C4-2B (cell line): ENCODE data around the gene THEMIS.

Experiments
- H3K27ac ChIP-seq: fragments of 450-650 bp; 2 replicates; pipeline ENCODE4 v1.5.1; 2017
- ZFX ChIP-seq: fragments of 450-650 bp; IDR thresholded peaks from 2 replicates; pipeline ENCODE4 v1.6.1; 2017
- TF ChIP-seq, protein P1 (sequence below): fragments of 450-650 bp; conservative IDR thresholded peaks from 2 replicates; pipeline ENCODE4 v1.5.1; 2017; ENCODE audit warnings: mild to moderate bottlenecking

THEMIS gene, protein sequence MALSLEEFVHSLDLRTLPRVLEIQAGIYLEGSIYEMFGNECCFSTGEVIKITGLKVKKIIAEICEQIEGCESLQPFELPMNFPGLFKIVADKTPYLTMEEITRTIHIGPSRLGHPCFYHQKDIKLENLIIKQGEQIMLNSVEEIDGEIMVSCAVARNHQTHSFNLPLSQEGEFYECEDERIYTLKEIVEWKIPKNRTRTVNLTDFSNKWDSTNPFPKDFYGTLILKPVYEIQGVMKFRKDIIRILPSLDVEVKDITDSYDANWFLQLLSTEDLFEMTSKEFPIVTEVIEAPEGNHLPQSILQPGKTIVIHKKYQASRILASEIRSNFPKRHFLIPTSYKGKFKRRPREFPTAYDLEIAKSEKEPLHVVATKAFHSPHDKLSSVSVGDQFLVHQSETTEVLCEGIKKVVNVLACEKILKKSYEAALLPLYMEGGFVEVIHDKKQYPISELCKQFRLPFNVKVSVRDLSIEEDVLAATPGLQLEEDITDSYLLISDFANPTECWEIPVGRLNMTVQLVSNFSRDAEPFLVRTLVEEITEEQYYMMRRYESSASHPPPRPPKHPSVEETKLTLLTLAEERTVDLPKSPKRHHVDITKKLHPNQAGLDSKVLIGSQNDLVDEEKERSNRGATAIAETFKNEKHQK

DNA sequence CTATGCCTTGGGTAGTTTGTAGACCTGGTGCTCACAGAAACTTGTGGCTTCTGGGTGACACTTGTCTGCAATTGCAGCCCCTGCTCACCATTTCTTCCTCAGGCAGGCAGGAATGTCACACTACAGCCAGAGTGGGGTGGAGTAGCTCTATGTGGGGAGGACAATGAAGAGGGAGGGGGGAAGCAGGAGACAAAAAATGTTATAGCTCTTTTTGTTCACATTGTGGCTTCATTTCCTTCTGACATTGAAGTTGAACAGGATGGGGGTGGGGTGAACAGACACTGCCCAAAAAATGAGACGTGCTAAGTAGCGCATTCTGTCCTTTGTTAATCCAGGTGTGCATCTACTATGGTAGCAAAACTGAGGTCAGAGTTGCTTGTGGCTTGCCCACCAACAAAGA, at the start of gene THEMIS:
TSS of gene THEMIS (minus strand) at position 124 of the 400 bp plus-strand sequence. CDS start 126 bp downstream, outside the sequence.
- H3K27ac ChIP-seq = no peak within 1 kb of the TSS
- TF ChIP-seq, protein P1, sequence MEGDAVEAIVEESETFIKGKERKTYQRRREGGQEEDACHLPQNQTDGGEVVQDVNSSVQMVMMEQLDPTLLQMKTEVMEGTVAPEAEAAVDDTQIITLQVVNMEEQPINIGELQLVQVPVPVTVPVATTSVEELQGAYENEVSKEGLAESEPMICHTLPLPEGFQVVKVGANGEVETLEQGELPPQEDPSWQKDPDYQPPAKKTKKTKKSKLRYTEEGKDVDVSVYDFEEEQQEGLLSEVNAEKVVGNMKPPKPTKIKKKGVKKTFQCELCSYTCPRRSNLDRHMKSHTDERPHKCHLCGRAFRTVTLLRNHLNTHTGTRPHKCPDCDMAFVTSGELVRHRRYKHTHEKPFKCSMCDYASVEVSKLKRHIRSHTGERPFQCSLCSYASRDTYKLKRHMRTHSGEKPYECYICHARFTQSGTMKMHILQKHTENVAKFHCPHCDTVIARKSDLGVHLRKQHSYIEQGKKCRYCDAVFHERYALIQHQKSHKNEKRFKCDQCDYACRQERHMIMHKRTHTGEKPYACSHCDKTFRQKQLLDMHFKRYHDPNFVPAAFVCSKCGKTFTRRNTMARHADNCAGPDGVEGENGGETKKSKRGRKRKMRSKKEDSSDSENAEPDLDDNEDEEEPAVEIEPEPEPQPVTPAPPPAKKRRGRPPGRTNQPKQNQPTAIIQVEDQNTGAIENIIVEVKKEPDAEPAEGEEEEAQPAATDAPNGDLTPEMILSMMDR = no peak
- no peak for TF ChIP-seq ZFX

DNA sequence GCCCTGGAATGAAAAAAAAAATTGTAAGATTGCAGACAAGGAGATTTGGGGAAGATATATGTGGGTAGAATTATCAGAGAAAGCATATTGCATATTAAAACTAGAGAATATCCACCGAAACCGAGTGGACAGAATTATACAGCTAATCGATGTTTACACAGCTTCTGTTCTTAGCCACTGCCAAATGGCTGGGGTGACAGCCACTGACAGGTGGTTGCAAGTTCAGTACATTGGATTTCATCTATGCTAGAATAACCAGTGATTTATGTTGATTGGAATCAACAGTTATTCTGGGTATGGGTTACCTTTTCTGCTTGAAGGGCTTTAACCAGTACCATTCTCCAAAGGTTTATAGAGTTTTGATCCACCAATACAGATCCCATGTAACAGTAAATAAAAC, 48.4 kb upstream of the THEMIS start:
- TF ChIP-seq, protein P1 = no peak
- TF ChIP-seq ZFX = no peak
- H3K27ac ChIP-seq = no peak overlapping the region

DNA sequence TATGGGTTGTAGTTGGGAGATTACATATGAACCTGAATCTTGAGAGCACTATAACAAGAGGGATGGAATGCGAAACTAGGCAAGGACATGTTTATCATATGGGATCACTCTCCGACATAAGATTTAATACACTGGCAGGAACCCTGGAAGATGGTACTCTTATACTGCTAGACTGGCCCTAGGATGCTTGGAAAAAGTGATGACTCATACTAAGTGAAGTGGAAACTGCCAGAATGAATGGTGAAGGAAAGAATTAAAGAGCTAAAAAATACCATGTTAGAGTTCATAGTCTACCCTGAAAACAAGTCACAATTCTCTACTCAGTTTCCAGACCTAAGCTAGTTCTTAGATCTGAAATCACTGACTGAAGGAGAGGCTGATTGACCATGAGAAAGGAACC, 45.5 kb upstream of the THEMIS start:
- TF ChIP-seq, protein P1 = no peak
- no peak for TF ChIP-seq ZFX

DNA sequence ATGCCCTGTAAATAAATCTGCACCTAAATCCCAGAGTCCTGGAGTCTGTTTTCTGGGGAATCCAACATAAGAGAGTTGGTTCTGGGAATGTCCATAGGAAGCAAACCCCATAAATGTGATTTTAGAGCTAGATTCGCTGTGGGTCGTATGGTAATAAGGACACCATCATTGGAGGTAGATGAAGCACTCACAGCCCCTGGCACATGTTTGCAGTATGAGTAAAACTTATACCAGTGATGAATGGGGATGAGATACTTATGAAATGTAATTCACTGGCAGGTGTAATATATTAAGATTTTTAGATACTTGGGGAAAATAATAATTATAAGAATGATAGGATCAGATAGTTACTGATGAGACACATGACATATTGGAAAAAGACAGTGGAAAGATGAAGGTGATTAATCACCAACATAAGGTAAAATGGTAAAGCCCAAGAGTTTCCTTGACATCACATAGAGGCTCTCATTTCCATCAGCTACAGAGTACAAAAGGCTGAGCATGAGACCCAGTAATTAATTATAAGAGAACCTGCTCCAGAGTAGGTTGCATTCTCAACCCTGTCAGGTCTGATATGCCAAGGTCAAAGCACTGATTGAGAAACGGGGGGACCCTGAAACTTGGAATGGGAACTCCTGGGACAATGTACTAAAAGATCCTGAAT, 44.7 kb upstream of the THEMIS start:
- TF ChIP-seq, protein P1 = no peak
- H3K27ac ChIP-seq = no peak overlapping the region

More for the DNA sequence above, 45.5 kb upstream of the THEMIS start:
- no peak overlapping the region for H3K27ac ChIP-seq

DNA sequence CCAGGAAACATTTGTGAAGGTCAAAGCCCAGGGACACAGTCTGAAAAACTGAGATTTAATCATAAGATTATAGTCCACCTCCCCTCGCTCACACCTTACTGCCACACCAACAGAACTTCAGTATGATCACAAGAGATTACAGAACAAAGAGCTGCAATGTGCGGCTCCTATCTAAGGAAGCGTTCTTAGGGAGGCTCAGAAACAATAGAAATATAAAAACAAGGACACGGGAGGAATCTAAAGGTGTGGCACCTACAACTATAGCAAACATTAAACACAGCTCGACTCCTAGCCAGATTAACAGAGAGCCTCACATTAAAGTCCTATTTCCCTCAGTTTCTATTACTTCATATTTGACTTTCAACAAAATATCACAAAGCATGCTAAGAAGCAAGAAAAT, 40.4 kb upstream of the THEMIS start:
- H3K27ac ChIP-seq = no peak overlapping the region
- TF ChIP-seq ZFX = no peak
- TF ChIP-seq, protein P1 = no peak

DNA sequence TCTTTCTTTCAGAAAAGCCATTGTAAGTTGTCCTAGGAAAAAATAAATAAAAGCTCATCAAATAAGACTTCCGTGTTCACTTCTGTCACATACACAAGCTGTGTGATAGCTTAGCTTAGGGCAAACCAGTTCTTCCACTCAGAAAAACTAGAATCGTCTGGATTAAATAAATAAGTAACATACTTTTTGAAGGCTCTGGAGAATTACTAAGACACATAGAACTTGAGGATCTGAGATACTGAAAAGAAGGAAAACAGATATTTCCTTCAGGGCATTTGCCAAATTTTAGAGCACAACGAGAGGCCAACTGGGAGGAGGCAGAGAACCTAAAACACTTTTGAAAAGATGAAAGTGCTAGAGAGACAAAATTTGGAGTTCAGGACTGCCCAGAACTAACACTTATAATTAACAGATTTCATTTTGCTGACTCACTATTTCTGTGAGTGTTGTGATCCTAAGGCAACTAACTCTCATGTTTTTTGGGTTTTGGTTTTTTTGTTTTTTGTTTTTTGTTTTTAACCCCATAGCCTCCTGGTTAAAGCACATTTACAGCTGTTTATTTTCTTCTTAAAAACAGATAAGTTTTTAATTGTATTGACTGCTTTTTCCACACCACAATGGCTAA, 38.7 kb upstream of the THEMIS start:
- H3K27ac ChIP-seq = no peak overlapping the region
- TF ChIP-seq, protein P1 = no peak
- no peak for TF ChIP-seq ZFX
